Islet of Langerhans (tissue), 1 donor: ENCODE results near the gene DTNA.
"Not testable (repeated sequence)": the region's sequence is repeated elsewhere in the genome, so short reads cannot be mapped to it uniquely, and the experiment has no call there.

Experiments
- FAIRE-seq: peaks from one replicate; lab custom pipeline; 2011; peaks lifted over from hg19 to GRCh38; lab: Jason Lieb, UNC

DTNA gene

GRCh38 chr18:34904994-34905393 lies 194.9 kb downstream of the DTNA start:
- no peak for FAIRE-seq

GRCh38 chr18:34906985-34907384 lies 196.9 kb downstream of the DTNA start:
- not testable (repeated sequence) for FAIRE-seq

GRCh38 chr18:34909637-34910364 lies 199.7 kb downstream of the DTNA start:
- FAIRE-seq: no peak

- FAIRE-seq: no peak
Observed at GRCh38 chr18:34911081-34911480, 201.0 kb downstream of the DTNA start.

- no peak for FAIRE-seq
Observed at GRCh38 chr18:34911661-34912384, 201.7 kb downstream of the DTNA start.

- no peak for FAIRE-seq
Observed at GRCh38 chr18:34913837-34914661, 204.0 kb downstream of the DTNA start.

- no peak for FAIRE-seq
Observed at GRCh38 chr18:34915046-34915445, 204.9 kb downstream of the DTNA start.

GRCh38 chr18:34916539-34916938 lies 206.4 kb downstream of the DTNA start:
- FAIRE-seq: not testable (repeated sequence)

- FAIRE-seq: no peak
Observed at GRCh38 chr18:34918856-34919255, 208.8 kb downstream of the DTNA start.

GRCh38 chr18:34921226-34921625 lies 211.1 kb downstream of the DTNA start:
- FAIRE-seq: no peak

GRCh38 chr18:34921811-34922385 lies 211.8 kb downstream of the DTNA start:
- FAIRE-seq: no peak

- not testable (repeated sequence) for FAIRE-seq
Observed at GRCh38 chr18:34922594-34922993, 212.5 kb downstream of the DTNA start.

GRCh38 chr18:34923911-34924310 lies 213.8 kb downstream of the DTNA start:
- no peak for FAIRE-seq

GRCh38 chr18:34926683-34927082 lies 216.6 kb downstream of the DTNA start:
- no peak for FAIRE-seq

GRCh38 chr18:34928088-34928753 lies 218.1 kb downstream of the DTNA start:
- FAIRE-seq: no peak

- FAIRE-seq: no peak
Observed at GRCh38 chr18:34928754-34929335, 218.7 kb downstream of the DTNA start.

- peak; percentile 99 for FAIRE-seq
Observed at GRCh38 chr18:34929336-34929780, 219.3 kb downstream of the DTNA start.

- no peak for FAIRE-seq
Observed at GRCh38 chr18:34932363-34932762, 222.3 kb downstream of the DTNA start.

- FAIRE-seq: no peak
Observed at GRCh38 chr18:34932792-34933466, 222.8 kb downstream of the DTNA start.

- FAIRE-seq: no peak
Observed at GRCh38 chr18:34933909-34934661, 224.0 kb downstream of the DTNA start.
